HEK293T (cell line): ENCODE results near the gene LPCAT1.

Experiments used
- CTCF ChIA-PET: fragments of 350-600 bp; formaldehyde crosslinking; extraction: SDS; loops from one replicate; lab custom pipeline; 2021; ENCODE audit warnings: antibody characterized with exemption, inconsistent platforms; lab: Yijun Ruan, JAX
- POLR2A ChIA-PET: fragments of 350-600 bp; formaldehyde crosslinking; extraction: SDS; loops from one replicate; lab custom pipeline; 2020; ENCODE audit warnings: antibody characterized with exemption, inconsistent platforms; lab: Yijun Ruan, JAX
- DNase-seq: peaks from one replicate; pipeline ENCODE4 v3.0.0; 2012; ENCODE audit warnings: mixed read lengths; ENCODE audit errors: extremely low spot score
- ARNT ChIP-seq: fragments of 450-650 bp; IDR thresholded peaks from 2 replicates; pipeline ENCODE4 v1.6.1; 2017; ENCODE audit warnings: mild to moderate bottlenecking
- BHLHE40 ChIP-seq: fragments of 450-650 bp; IDR thresholded peaks from 2 replicates; pipeline ENCODE4 v1.6.1; 2016; ENCODE audit warnings: mild to moderate bottlenecking, moderate library complexity, borderline replicate concordance
- CTBP1 ChIP-seq: fragments of 450-650 bp; IDR thresholded peaks from 2 replicates; pipeline ENCODE4 v1.6.1; 2016; ENCODE audit warnings: borderline replicate concordance
- ELF4 ChIP-seq: fragments of 450-650 bp; IDR thresholded peaks from 2 replicates; pipeline ENCODE4 v1.6.1; 2017; ENCODE audit warnings: antibody characterized with exemption
- FOXA1 ChIP-seq: fragments of 450-650 bp; IDR thresholded peaks from 2 replicates; pipeline ENCODE4 v1.6.1; 2016; ENCODE audit warnings: mild to moderate bottlenecking
- FOXK2 ChIP-seq: fragments of 450-650 bp; IDR thresholded peaks from 2 replicates; pipeline ENCODE4 v1.6.1; 2016; ENCODE audit warnings: mild to moderate bottlenecking
- FOXM1 ChIP-seq: fragments of 450-650 bp; IDR thresholded peaks from 2 replicates; pipeline ENCODE4 v1.6.1; 2017; ENCODE audit warnings: mild to moderate bottlenecking, borderline replicate concordance
- HDGF ChIP-seq: fragments of 450-650 bp; IDR thresholded peaks from 2 replicates; pipeline ENCODE4 v1.6.1; 2017; ENCODE audit warnings: antibody characterized with exemption, borderline replicate concordance
- L3MBTL2 ChIP-seq: fragments of 450-650 bp; conservative IDR thresholded peaks from 2 replicates; pipeline ENCODE4 v1.6.1; 2016; ENCODE audit warnings: mild to moderate bottlenecking
- LEF1 ChIP-seq: fragments of 450-650 bp; IDR thresholded peaks from 2 replicates; pipeline ENCODE4 v1.6.1; 2017; ENCODE audit warnings: mild to moderate bottlenecking, borderline replicate concordance
- NFRKB ChIP-seq: fragments of 450-650 bp; IDR thresholded peaks from 2 replicates; pipeline ENCODE4 v1.6.1; 2016; ENCODE audit warnings: mild to moderate bottlenecking, moderate library complexity
- PKNOX1 ChIP-seq: fragments of 450-650 bp; IDR thresholded peaks from 2 replicates; pipeline ENCODE4 v1.6.1; 2016
- SP1 ChIP-seq: fragments of 450-650 bp; IDR thresholded peaks from 2 replicates; pipeline ENCODE4 v1.6.1; 2017
- SUZ12 ChIP-seq: fragments of 450-650 bp; IDR thresholded peaks from 2 replicates; pipeline ENCODE4 v1.6.1; 2016; ENCODE audit warnings: mild to moderate bottlenecking
- TARDBP ChIP-seq: fragments of 450-650 bp; IDR thresholded peaks from 2 replicates; pipeline ENCODE4 v1.6.1; 2016
- ZNF384 ChIP-seq: fragments of 450-650 bp; IDR thresholded peaks from 2 replicates; pipeline ENCODE4 v1.6.1; 2016

Gene LPCAT1

GRCh38 chr5:1499851-1500250, 23.9 kb downstream of the LPCAT1 start:
- no peak for TF ChIP-seq PKNOX1
- no peak for TF ChIP-seq SUZ12
- TF ChIP-seq FOXM1, result no peak
- TF ChIP-seq BHLHE40, result no peak
- no peak for TF ChIP-seq ARNT
- no peak for TF ChIP-seq LEF1
- TF ChIP-seq ZNF384, result no peak
- no peak for TF ChIP-seq TARDBP
- TF ChIP-seq HDGF, result no peak
- no peak for TF ChIP-seq ELF4
- no peak for TF ChIP-seq L3MBTL2
- no peak for TF ChIP-seq NFRKB
- no peak for TF ChIP-seq CTBP1
- TF ChIP-seq FOXK2, result no peak
- no peak for TF ChIP-seq FOXA1
- no peak for TF ChIP-seq SP1
- no peak for DNase-seq
- ChIA-PET CTCF (no interaction called here), POLR2A (no interaction called here)

DNA sequence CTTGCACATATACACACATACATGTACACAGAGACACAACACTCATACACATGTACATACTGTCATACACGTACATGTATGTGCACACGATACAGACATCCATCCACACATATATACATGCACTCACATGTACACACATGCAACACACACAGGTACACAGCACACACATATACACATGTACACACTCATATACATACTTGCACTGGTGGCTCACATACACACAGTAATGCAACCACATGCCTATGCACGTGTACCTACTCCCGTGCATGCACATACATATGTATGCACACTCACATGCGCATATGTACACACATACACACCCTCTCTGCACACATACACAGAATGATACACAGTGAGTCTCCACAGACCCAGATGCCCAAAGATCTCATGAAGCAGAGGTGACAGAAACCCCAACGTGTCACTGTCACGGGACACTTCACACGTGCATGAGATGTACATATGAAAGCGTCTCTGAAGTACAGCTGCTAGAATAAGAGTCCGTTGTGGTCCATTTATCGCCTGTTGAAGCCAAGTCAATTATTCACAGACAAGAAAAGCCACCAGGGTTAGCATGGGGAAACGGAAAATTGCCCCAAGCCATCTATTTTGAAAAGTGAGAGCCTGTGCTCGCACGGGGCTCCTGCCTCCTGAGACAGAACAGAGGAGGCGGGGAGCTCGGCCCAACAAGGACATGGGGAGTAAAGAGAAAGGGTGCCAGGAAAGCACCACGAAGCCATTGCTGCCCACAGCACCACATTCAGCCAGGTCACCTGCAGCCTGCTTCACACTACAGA, 24.9 kb downstream of the LPCAT1 start:
- DNase-seq, result no peak
- ChIA-PET CTCF (no interaction called here), POLR2A (no interaction called here)
- TF ChIP-seq SUZ12 (no peak), FOXM1 (no peak), ARNT (no peak), PKNOX1 (no peak), ZNF384 (no peak), CTBP1 (no peak), NFRKB (no peak), HDGF (no peak), FOXA1 (no peak), FOXK2 (no peak), BHLHE40 (no peak), ELF4 (no peak), LEF1 (no peak), SP1 (no peak), L3MBTL2 (no peak), TARDBP (no peak)

GRCh38 chr5:1497795-1498622, 25.8 kb downstream of the LPCAT1 start:
- ChIA-PET POLR2A (no interaction called here), CTCF (no interaction called here)
- TF ChIP-seq TARDBP, result no peak
- DNase-seq, result no peak

GRCh38 chr5:1497242-1497777, 26.4 kb downstream of the LPCAT1 start:
- no peak for TF ChIP-seq FOXM1
- no peak for TF ChIP-seq NFRKB
- no peak for TF ChIP-seq ELF4
- TF ChIP-seq HDGF, result no peak
- no peak for DNase-seq
- POLR2A ChIA-PET, result no interaction called here
- CTCF ChIA-PET, result no interaction called here

DNA sequence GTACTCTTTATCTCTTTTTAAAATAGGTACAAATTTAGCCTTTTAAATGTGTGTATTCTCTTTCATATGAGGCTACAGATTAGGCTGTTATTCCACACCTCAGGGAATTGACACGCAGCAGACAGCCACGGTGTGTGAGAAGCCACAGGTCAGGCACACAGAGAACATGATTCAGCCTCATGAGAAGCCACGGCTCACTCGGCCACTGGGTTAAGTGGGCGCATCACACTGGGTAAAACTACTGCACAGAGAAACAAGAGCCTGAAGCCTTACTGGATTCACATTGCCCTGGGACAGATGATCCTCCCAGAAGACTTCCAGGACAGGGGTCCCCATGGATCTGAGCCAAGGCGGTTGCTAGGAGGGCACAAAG, 28.2 kb downstream of the LPCAT1 start:
- TF ChIP-seq PKNOX1, result no peak
- TF ChIP-seq L3MBTL2, result no peak
- DNase-seq, result no peak
- CTCF ChIA-PET, result no interaction called here
- POLR2A ChIA-PET, result no interaction called here

GRCh38 chr5:1494780-1495524, 28.8 kb downstream of the LPCAT1 start:
- ChIA-PET POLR2A (no interaction called here), CTCF (no interaction called here)
- no peak for DNase-seq
- no peak for TF ChIP-seq ELF4
